ENCODE results near the gene IL6ST. TPM values are rescaled to one million over a fixed set of nuclear protein-coding genes. Genes with fewer than 3 reads are reported as not detected.
"Not testable (repeated sequence)": the region's sequence is repeated elsewhere in the genome, so short reads cannot be mapped to it uniquely, and the experiment has no call there.

The IL6ST gene
- total RNA-seq, 4 donors from 2014 or later, result 71.4 to 246 (median 116) TPM

GRCh38 chr5:56023296-56023695 is 28.5 kb upstream of the IL6ST start:
- intact Hi-C loops (cut with DNase I), result no loop called here
- no peak for TF ChIP-seq POLR2A (IDR thresholded peaks at IDR 0.05)
- no peak for DNase-seq
- Histone ChIP-seq H3K27ac (no peak overlapping the region), H3K9me3 (no peaks in the 10 kb centered on the region), H3K4me1 (no peaks in the 10 kb centered on the region), H3K36me3 (no peaks in the 10 kb centered on the region), H3K4me3 (no peak overlapping the region), H3K27me3 (no peaks in the 10 kb centered on the region)
- 80 to 85% methylated on average over 7 of the region's 7 CpGs for WGBS, 2 donors

- H3K4me1 ChIP-seq, result no peaks in the 10 kb centered on the region
- no peak for TF ChIP-seq POLR2A (IDR thresholded peaks at IDR 0.05)
- TF ChIP-seq CTCF (IDR thresholded peaks at IDR 0.05), result no peak
- H3K36me3 ChIP-seq, result no peaks in the 10 kb centered on the region
- DNase-seq, result no peak
- 77 to 82% methylated on average over 10 to 11 of the region's 11 CpGs for WGBS, 2 donors
- H3K9me3 ChIP-seq, result no peaks in the 10 kb centered on the region
- intact Hi-C loops (cut with DNase I), result no loop called here
- no peak overlapping the region for H3K4me3 ChIP-seq
- peak overlapping the region in 2 of 4 donors; percentile 14 to 15 for H3K27ac ChIP-seq
- H3K27me3 ChIP-seq, result no peaks in the 10 kb centered on the region
Observed at GRCh38 chr5:56019306-56020272, 24.8 kb upstream of the IL6ST start.

GRCh38 chr5:56018832-56019231 is 24.1 kb upstream of the IL6ST start:
- intact Hi-C loops (cut with DNase I), result no loop called here
- Histone ChIP-seq H3K4me1 (no peaks in the 10 kb centered on the region), H3K27me3 (no peaks in the 10 kb centered on the region), H3K9me3 (no peaks in the 10 kb centered on the region), H3K4me3 (no peak overlapping the region), H3K36me3 (no peaks in the 10 kb centered on the region), H3K27ac (no peak overlapping the region)
- TF ChIP-seq POLR2A (IDR thresholded peaks at IDR 0.05), result no peak
- DNase-seq, result no peak
- WGBS, 2 donors, result 100% methylated on average over 1 of the region's 1 CpG

- H3K36me3 ChIP-seq; H3K4me1 ChIP-seq; intact Hi-C loops (cut with DNase I); H3K4me3 ChIP-seq; H3K27me3 ChIP-seq; DNase-seq; H3K27ac ChIP-seq; H3K9me3 ChIP-seq: not testable (repeated sequence)
- WGBS, 2 donors, result no CpG with 5 or more reads among the region's 26 CpGs
Observed at GRCh38 chr5:56014701-56015100, 19.9 kb upstream of the IL6ST start.

- H3K4me1 ChIP-seq; H3K27me3 ChIP-seq; H3K27ac ChIP-seq; H3K4me3 ChIP-seq; intact Hi-C loops (cut with DNase I); H3K36me3 ChIP-seq; DNase-seq; H3K9me3 ChIP-seq: not testable (repeated sequence)
- WGBS, 2 donors, result 100% methylated on average over 1 of the region's 5 CpGs; no CpG with 5 or more reads in 1 of the 2 donors
Observed at GRCh38 chr5:56013939-56014338, 19.2 kb upstream of the IL6ST start.

- no peaks in the 10 kb centered on the region for H3K9me3 ChIP-seq
- WGBS, 2 donors, result 74 to 84% methylated on average over 5 of the region's 5 CpGs
- peaks cover 0 to 9% (median 5%) of the 10 kb centered on the region in 3 donors for H3K4me1 ChIP-seq
- DNase-seq, result no peak
- no peaks in the 10 kb centered on the region for H3K36me3 ChIP-seq
- no peaks in the 10 kb centered on the region for H3K27me3 ChIP-seq
- H3K27ac ChIP-seq, result peak overlapping the region in 2 of 4 donors; percentile 26 to 50
- intact Hi-C loops (cut with DNase I), result no loop called here
- no peak for TF ChIP-seq POLR2A (IDR thresholded peaks at IDR 0.05)
- TF ChIP-seq CTCF (IDR thresholded peaks at IDR 0.05), result no peak
- H3K4me3 ChIP-seq, result no peak overlapping the region
Observed at GRCh38 chr5:56012281-56012963, 17.7 kb upstream of the IL6ST start.

GRCh38 chr5:56011835-56012234 is 17.1 kb upstream of the IL6ST start:
- no peak overlapping the region for H3K4me3 ChIP-seq
- peaks cover 0 to 9% (median 5%) of the 10 kb centered on the region in 3 donors for H3K4me1 ChIP-seq
- no peak for TF ChIP-seq POLR2A (IDR thresholded peaks at IDR 0.05)
- no peak for TF ChIP-seq CTCF (IDR thresholded peaks at IDR 0.05)
- DNase-seq, result no peak
- 61 to 64% methylated on average over 3 of the region's 3 CpGs for WGBS, 2 donors
- H3K9me3 ChIP-seq, result no peaks in the 10 kb centered on the region
- H3K27ac ChIP-seq, result peak overlapping the region in 1 of 4 donors; percentile 50
- H3K27me3 ChIP-seq, result no peaks in the 10 kb centered on the region
- no peaks in the 10 kb centered on the region for H3K36me3 ChIP-seq
- intact Hi-C loops (cut with DNase I), result no loop called here
